Karpas-422 (cell line): Measurements from ENCODE around the gene TRIM23. TPM values are rescaled to one million over a fixed set of nuclear protein-coding genes. Genes with fewer than 3 reads are reported as not detected.
"Not testable (repeated sequence)": the region's sequence is repeated elsewhere in the genome, so short reads cannot be mapped to it uniquely, and the experiment has no call there.

ENCODE experiments used
- DNase-seq: peaks from one replicate; pipeline ENCODE4 v3.0.0-alpha.2; 2015
- H2AFZ ChIP-seq: fragments of 200-600 bp; sonication (generic); 2 replicates; pipeline ENCODE4 v1.6.1; 2014; ENCODE audit warnings: antibody characterized with exemption, low read length, mixed read lengths
- H3K27ac ChIP-seq: fragments of 200-600 bp; sonication (generic); 2 replicates; pipeline ENCODE4 v1.5.1; 2014; ENCODE audit warnings: mild to moderate bottlenecking, low read length, moderate library complexity
- H3K27me3 ChIP-seq: fragments of 200-600 bp; sonication (generic); 2 replicates; pipeline ENCODE4 v1.6.1; 2014; ENCODE audit warnings: low read length, mixed read lengths
- H3K36me3 ChIP-seq: fragments of 200-600 bp; sonication (generic); 2 replicates; pipeline ENCODE4 v1.6.1; 2014; ENCODE audit warnings: low read length, mixed read lengths; ENCODE audit not compliant: insufficient read depth
- H3K4me1 ChIP-seq: fragments of 200-600 bp; sonication (generic); 2 replicates; pipeline ENCODE4 v1.6.1; 2014; ENCODE audit warnings: mild to moderate bottlenecking, low read length, mixed read lengths
- H3K4me2 ChIP-seq: fragments of 200-600 bp; sonication (generic); 2 replicates; pipeline ENCODE4 v1.6.1; 2014; ENCODE audit warnings: low read length, low read depth, mild to moderate bottlenecking; ENCODE audit not compliant: poor library complexity, severe bottlenecking
- H3K4me3 ChIP-seq: fragments of 200-600 bp; sonication (generic); 2 replicates; pipeline ENCODE4 v1.5.1; 2014; ENCODE audit warnings: mild to moderate bottlenecking, antibody characterized with exemption, low read length, mixed read lengths
- H3K79me2 ChIP-seq: fragments of 200-600 bp; sonication (generic); 2 replicates; pipeline ENCODE4 v1.6.1; 2014; ENCODE audit warnings: mild to moderate bottlenecking, low read length, mixed read lengths
- H3K9ac ChIP-seq: fragments of 200-600 bp; sonication (generic); 2 replicates; pipeline ENCODE4 v1.6.0; 2014; ENCODE audit warnings: low read length
- H3K9me2 ChIP-seq: fragments of 200-600 bp; sonication (generic), shearing (Covaris generic); replicated peaks from 2 replicates; pipeline ENCODE4 v1.6.0; 2014; ENCODE audit warnings: mild to moderate bottlenecking, low read length, moderate library complexity; ENCODE audit not compliant: insufficient read depth
- H3K9me3 ChIP-seq: fragments of 300-700, 200-600 bp; sonication (generic); 2 replicates; pipeline ENCODE4 v1.6.1; 2014; ENCODE audit warnings: low read length, mixed read lengths
- H4K20me1 ChIP-seq: fragments of 200-600 bp; sonication (generic); 2 replicates; pipeline ENCODE4 v1.6.1; 2014; ENCODE audit warnings: mild to moderate bottlenecking, antibody characterized with exemption, low read length, low read depth; ENCODE audit not compliant: insufficient read depth
- total RNA-seq: library from RNA; depleted of rRNA; stranded (reverse); fragments of >200 nt; shearing (Covaris generic); gene quantifications from 2 replicates; pipeline ENCODE4 v1.2.3, GENCODE V29; 2014; ENCODE audit warnings: low replicate concordance

The TRIM23 gene
- total RNA-seq, 1 experiment from 2014 or later: 44.1 TPM

DNA sequence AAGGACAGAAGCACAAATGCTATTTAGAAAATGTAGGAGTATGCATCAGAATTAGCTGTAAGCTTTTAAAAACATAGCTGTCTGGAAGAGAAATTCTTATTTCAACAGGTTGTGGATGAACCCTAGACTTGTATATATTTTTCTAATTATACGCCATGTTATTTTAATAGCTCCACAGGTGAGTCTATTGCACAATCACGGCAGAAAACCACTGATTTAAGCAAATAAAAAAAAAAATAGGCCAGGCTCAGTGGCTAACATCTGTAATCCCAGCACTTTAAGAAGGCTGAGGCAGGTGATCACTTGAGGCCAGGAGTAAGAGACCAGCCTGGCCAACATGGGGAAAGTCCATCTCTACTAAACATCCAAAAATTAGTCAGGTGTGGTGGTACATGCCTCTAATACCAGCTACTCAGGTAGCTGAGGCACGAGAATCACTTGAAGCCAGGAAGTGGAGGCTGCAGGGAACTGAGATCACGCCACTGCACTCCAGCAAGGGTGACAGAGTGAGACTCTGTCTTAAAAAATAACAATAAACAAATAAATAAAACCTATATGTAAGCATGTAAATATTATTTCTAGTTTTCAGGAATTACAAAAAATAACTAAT is 11.7 kb downstream of the TRIM23 start:
- H4K20me1 ChIP-seq: no peaks in the 10 kb centered on the region
- peak overlapping the region; percentile 79 for H3K4me2 ChIP-seq
- peak overlapping the region; percentile 52 for H3K4me3 ChIP-seq
- H3K36me3 ChIP-seq: peaks cover 51% of the 10 kb centered on the region
- DNase-seq: peak; percentile 58
- H3K27ac ChIP-seq: peak overlapping the region; percentile 96
- H3K27me3 ChIP-seq: no peaks in the 10 kb centered on the region
- H3K4me1 ChIP-seq: peaks cover 39% of the 10 kb centered on the region
- H3K9ac ChIP-seq: peak overlapping the region; percentile 43
- H3K9me3 ChIP-seq: no peaks in the 10 kb centered on the region
- H2AFZ ChIP-seq: no peak overlapping the region
- H3K9me2 ChIP-seq: no peaks in the 10 kb centered on the region
- peaks cover 64% of the 10 kb centered on the region for H3K79me2 ChIP-seq

DNA sequence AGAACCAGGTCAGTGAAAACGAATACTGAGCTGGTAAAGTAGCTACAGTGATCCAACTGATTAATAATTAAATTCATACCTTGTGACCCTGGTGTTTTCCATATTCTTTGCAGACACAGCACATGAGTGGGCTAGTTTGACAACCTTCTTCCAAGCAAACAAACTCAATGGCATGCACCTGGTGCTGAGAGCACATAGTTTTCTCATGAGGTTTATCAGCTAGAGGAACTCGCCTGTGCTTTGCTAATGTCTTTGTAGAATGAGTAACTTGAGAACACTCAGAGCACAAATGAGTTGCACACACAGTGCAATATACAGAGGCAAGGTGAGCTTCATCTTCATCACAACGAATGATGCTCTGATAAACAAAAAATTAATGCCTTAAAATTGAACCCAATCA is 12.6 kb downstream of the TRIM23 start:
- DNase-seq: peak; percentile 75
- peak overlapping the region; percentile 52 for H3K4me3 ChIP-seq
- peak overlapping the region; percentile 43 for H3K9ac ChIP-seq
- H2AFZ ChIP-seq: no peak overlapping the region
- no peaks in the 10 kb centered on the region for H3K9me3 ChIP-seq
- H3K36me3 ChIP-seq: peaks cover 54% of the 10 kb centered on the region
- peaks cover 39% of the 10 kb centered on the region for H3K4me1 ChIP-seq
- peak overlapping the region; percentile 96 for H3K27ac ChIP-seq
- no peaks in the 10 kb centered on the region for H4K20me1 ChIP-seq
- no peaks in the 10 kb centered on the region for H3K9me2 ChIP-seq
- no peaks in the 10 kb centered on the region for H3K27me3 ChIP-seq
- peaks cover 58% of the 10 kb centered on the region for H3K79me2 ChIP-seq
- peak overlapping the region; percentile 79 for H3K4me2 ChIP-seq

- H3K79me2 ChIP-seq: peaks cover 50% of the 10 kb centered on the region
Observed at GRCh38 chr5:65601761-65602160, 22.4 kb downstream of the TRIM23 start.

GRCh38 chr5:65588694-65589093 is 35.4 kb downstream of the TRIM23 start:
- Histone ChIP-seq H3K79me2 (no peaks in the 10 kb centered on the region), H3K36me3 (peaks cover 69% of the 10 kb centered on the region; the same call in 1 of the 2 replicates), H4K20me1 (no peaks in the 10 kb centered on the region), H3K9ac (no peak overlapping the region), H3K4me3 (no peak overlapping the region), H3K4me2 (no peak overlapping the region), H3K9me3 (no peaks in the 10 kb centered on the region), H3K27ac (no peak overlapping the region), H3K9me2 (no peaks in the 10 kb centered on the region), H2AFZ (no peak overlapping the region), H3K4me1 (no peaks in the 10 kb centered on the region), H3K27me3 (no peaks in the 10 kb centered on the region)
- DNase-seq: no peak

More at GRCh38 chr5:65601761-65602160, 22.4 kb downstream of the TRIM23 start:
- not testable (repeated sequence) for H4K20me1 ChIP-seq, DNase-seq, H3K9me3 ChIP-seq, H2AFZ ChIP-seq, H3K27me3 ChIP-seq, H3K4me3 ChIP-seq, H3K27ac ChIP-seq, H3K9me2 ChIP-seq, H3K9ac ChIP-seq, H3K4me2 ChIP-seq
- H3K36me3 ChIP-seq: peaks cover 89% of the 10 kb centered on the region
- H3K4me1 ChIP-seq: peaks cover 11% of the 10 kb centered on the region

- no peak overlapping the region for H3K9ac ChIP-seq
- H3K9me3 ChIP-seq: no peaks in the 10 kb centered on the region
- no peaks in the 10 kb centered on the region for H3K9me2 ChIP-seq
- no peaks in the 10 kb centered on the region for H4K20me1 ChIP-seq
- H3K79me2 ChIP-seq: peaks cover 29% of the 10 kb centered on the region
- no peak overlapping the region for H3K27ac ChIP-seq
- no peak for DNase-seq
- H3K4me3 ChIP-seq: no peak overlapping the region
- H3K4me2 ChIP-seq: no peak overlapping the region
- peaks cover 33% of the 10 kb centered on the region; the same call in 1 of the 2 replicates for H3K36me3 ChIP-seq
- H2AFZ ChIP-seq: no peak overlapping the region
- H3K4me1 ChIP-seq: no peaks in the 10 kb centered on the region
- no peaks in the 10 kb centered on the region for H3K27me3 ChIP-seq
Observed at GRCh38 chr5:65577141-65577540, 47.0 kb downstream of the TRIM23 start.

GRCh38 chr5:65570598-65571226 is 53.4 kb downstream of the TRIM23 start:
- H2AFZ ChIP-seq: no peak overlapping the region
- H3K4me3 ChIP-seq: no peak overlapping the region
- H3K27ac ChIP-seq: no peak overlapping the region
- peaks cover 63% of the 10 kb centered on the region for H3K79me2 ChIP-seq
- no peak for DNase-seq
- H3K9me2 ChIP-seq: no peaks in the 10 kb centered on the region
- no peaks in the 10 kb centered on the region for H3K27me3 ChIP-seq
- H3K9ac ChIP-seq: no peak overlapping the region
- H4K20me1 ChIP-seq: no peaks in the 10 kb centered on the region
- H3K9me3 ChIP-seq: no peaks in the 10 kb centered on the region
- H3K4me2 ChIP-seq: no peak overlapping the region
- H3K36me3 ChIP-seq: peaks cover 21% of the 10 kb centered on the region; the same call in 1 of the 2 replicates
- H3K4me1 ChIP-seq: no peaks in the 10 kb centered on the region

DNA sequence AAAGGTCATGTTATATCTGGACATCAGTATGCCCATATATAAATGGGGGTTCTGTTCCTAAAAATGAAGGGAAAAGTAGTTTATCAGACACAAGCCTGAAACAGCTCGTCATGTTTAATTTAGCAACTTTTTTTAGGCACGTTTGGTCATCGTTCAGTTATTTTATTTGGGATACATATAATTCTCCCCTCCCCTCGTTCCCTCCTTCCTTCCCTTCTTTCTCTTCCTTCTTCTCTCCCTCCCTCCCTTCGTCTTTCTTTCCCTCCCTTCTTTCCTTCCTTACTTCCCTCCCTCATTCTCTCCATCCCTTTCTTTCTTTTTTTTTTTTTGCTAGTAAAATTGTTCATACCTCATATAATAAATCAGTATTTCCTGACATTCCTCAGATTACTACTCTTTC is 57.6 kb downstream of the TRIM23 start:
- no peak overlapping the region for H3K4me3 ChIP-seq
- H3K9ac ChIP-seq: no peak overlapping the region
- peaks cover 15% of the 10 kb centered on the region; the same call in 1 of the 2 replicates for H3K36me3 ChIP-seq
- no peaks in the 10 kb centered on the region for H4K20me1 ChIP-seq
- H3K27me3 ChIP-seq: no peaks in the 10 kb centered on the region
- H3K9me3 ChIP-seq: no peaks in the 10 kb centered on the region
- peaks cover 22% of the 10 kb centered on the region for H3K4me1 ChIP-seq
- DNase-seq: no peak
- no peak overlapping the region for H2AFZ ChIP-seq
- no peak overlapping the region for H3K4me2 ChIP-seq
- H3K79me2 ChIP-seq: peaks cover 76% of the 10 kb centered on the region
- H3K9me2 ChIP-seq: no peaks in the 10 kb centered on the region
- H3K27ac ChIP-seq: no peak overlapping the region

GRCh38 chr5:65563777-65564176 is 60.4 kb downstream of the TRIM23 start:
- no peak for DNase-seq
- H2AFZ ChIP-seq: peak overlapping the region; percentile 58; the same call in 1 of the 2 replicates
- peak overlapping the region; percentile 68 for H3K27ac ChIP-seq
- H3K4me1 ChIP-seq: peaks cover 33% of the 10 kb centered on the region
- H3K9me2 ChIP-seq: no peaks in the 10 kb centered on the region
- peak overlapping the region; percentile 92 for H3K4me3 ChIP-seq
- peak overlapping the region; percentile 81 for H3K9ac ChIP-seq
- peaks cover 86% of the 10 kb centered on the region for H3K79me2 ChIP-seq
- H3K27me3 ChIP-seq: no peaks in the 10 kb centered on the region
- no peaks in the 10 kb centered on the region for H3K9me3 ChIP-seq
- H4K20me1 ChIP-seq: no peaks in the 10 kb centered on the region
- H3K36me3 ChIP-seq: peaks cover 27% of the 10 kb centered on the region; the same call in 1 of the 2 replicates
- peak overlapping the region; percentile 73 for H3K4me2 ChIP-seq
